ENCODE results near the gene IGLL5. TPM values are rescaled to one million over a fixed set of nuclear protein-coding genes. Genes with fewer than 3 reads are reported as not detected.

The IGLL5 gene
- total and polyA plus RNA-seq, 9 of the 15 experiments (the other 6 are each of a cell fraction or from before 2014, with no cell fraction given): not detected

DNA sequence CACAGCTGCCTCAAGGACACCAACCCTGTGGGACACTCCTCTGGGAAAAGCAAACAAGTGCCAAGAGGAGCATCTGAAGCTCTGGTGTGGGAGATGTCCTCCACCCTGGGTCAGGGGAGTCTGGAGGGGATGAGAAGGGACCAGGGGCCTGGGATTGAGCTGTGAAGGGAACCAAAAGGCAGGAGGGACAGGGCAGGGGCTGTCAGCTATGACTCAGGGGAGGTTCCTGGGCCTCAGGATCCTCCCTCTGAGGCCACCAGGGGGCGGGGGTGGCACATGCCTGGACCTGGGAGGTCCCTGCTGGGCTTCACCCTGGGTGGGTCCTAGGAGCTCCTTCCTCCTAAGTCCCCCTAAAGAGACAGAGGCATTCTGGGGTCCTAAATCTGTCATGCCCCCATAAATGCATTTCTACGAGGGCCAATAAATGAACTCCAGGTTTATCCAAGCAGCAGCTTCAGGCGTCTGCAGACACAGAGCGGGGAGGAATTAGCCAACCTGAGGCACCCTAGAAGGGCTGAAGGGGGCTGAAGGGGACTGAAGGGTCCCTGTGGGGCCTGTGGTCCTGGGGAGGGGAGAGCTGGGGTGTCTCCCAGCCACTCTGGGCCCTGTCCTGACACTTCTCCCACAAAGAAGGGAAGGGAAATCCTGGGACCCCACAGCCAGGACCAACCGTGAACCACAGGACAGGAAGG, 31.9 kb upstream of the IGLL5 start (continued):
- TF ChIP-seq, protein P1, sequence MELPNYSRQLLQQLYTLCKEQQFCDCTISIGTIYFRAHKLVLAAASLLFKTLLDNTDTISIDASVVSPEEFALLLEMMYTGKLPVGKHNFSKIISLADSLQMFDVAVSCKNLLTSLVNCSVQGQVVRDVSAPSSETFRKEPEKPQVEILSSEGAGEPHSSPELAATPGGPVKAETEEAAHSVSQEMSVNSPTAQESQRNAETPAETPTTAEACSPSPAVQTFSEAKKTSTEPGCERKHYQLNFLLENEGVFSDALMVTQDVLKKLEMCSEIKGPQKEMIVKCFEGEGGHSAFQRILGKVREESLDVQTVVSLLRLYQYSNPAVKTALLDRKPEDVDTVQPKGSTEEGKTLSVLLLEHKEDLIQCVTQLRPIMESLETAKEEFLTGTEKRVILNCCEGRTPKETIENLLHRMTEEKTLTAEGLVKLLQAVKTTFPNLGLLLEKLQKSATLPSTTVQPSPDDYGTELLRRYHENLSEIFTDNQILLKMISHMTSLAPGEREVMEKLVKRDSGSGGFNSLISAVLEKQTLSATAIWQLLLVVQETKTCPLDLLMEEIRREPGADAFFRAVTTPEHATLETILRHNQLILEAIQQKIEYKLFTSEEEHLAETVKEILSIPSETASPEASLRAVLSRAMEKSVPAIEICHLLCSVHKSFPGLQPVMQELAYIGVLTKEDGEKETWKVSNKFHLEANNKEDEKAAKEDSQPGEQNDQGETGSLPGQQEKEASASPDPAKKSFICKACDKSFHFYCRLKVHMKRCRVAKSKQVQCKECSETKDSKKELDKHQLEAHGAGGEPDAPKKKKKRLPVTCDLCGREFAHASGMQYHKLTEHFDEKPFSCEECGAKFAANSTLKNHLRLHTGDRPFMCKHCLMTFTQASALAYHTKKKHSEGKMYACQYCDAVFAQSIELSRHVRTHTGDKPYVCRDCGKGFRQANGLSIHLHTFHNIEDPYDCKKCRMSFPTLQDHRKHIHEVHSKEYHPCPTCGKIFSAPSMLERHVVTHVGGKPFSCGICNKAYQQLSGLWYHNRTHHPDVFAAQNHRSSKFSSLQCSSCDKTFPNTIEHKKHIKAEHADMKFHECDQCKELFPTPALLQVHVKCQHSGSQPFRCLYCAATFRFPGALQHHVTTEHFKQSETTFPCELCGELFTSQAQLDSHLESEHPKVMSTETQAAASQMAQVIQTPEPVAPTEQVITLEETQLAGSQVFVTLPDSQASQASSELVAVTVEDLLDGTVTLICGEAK (IDR thresholded peaks at IDR 0.05): no peak
- TF ChIP-seq, protein P1 (CRISPR knock-in tag; IDR thresholded peaks at IDR 0.05): peak; percentile 56; the same call in 1 of the 2 replicates
- TF ChIP-seq MLX (CRISPR knock-in tag; conservative IDR thresholded peaks at IDR 0.05) (no peak; a peak in 1 of 4 replicates), ZHX1 (conservative IDR thresholded peaks at IDR 0.05; ENCODE audit: low read length) (no peak), ZFP30 (CRISPR knock-in tag; IDR thresholded peaks at IDR 0.05; ENCODE audit: borderline replicate concordance) (no peak)
- TF ChIP-seq, protein P2, sequence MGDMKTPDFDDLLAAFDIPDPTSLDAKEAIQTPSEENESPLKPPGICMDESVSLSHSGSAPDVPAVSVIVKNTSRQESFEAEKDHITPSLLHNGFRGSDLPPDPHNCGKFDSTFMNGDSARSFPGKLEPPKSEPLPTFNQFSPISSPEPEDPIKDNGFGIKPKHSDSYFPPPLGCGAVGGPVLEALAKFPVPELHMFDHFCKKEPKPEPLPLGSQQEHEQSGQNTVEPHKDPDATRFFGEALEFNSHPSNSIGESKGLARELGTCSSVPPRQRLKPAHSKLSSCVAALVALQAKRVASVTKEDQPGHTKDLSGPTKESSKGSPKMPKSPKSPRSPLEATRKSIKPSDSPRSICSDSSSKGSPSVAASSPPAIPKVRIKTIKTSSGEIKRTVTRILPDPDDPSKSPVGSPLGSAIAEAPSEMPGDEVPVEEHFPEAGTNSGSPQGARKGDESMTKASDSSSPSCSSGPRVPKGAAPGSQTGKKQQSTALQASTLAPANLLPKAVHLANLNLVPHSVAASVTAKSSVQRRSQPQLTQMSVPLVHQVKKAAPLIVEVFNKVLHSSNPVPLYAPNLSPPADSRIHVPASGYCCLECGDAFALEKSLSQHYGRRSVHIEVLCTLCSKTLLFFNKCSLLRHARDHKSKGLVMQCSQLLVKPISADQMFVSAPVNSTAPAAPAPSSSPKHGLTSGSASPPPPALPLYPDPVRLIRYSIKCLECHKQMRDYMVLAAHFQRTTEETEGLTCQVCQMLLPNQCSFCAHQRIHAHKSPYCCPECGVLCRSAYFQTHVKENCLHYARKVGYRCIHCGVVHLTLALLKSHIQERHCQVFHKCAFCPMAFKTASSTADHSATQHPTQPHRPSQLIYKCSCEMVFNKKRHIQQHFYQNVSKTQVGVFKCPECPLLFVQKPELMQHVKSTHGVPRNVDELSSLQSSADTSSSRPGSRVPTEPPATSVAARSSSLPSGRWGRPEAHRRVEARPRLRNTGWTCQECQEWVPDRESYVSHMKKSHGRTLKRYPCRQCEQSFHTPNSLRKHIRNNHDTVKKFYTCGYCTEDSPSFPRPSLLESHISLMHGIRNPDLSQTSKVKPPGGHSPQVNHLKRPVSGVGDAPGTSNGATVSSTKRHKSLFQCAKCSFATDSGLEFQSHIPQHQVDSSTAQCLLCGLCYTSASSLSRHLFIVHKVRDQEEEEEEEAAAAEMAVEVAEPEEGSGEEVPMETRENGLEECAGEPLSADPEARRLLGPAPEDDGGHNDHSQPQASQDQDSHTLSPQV (IDR thresholded peaks at IDR 0.05): no peak

Data from K562 (cell line).